ENCODE measurements around the gene LRP10.
"Not testable (repeated sequence)": the region's sequence is repeated elsewhere in the genome, so short reads cannot be mapped to it uniquely, and the experiment has no call there.

Gene LRP10

GRCh38 chr14:22890416-22890815, 18.9 kb downstream of the LRP10 start:
- DNase-seq, result no peak

GRCh38 chr14:22892488-22892887, 20.9 kb downstream of the LRP10 start:
- no peak for DNase-seq

- no peak for DNase-seq
Measured at GRCh38 chr14:22893706-22894105, 22.2 kb downstream of the LRP10 start.

- no peak for DNase-seq
Measured at GRCh38 chr14:22895402-22895801, 23.9 kb downstream of the LRP10 start.

- no peak for DNase-seq
Measured at GRCh38 chr14:22896356-22896755, 24.8 kb downstream of the LRP10 start.

GRCh38 chr14:22896760-22897159, 25.2 kb downstream of the LRP10 start:
- no peak for DNase-seq

GRCh38 chr14:22897357-22897756, 25.8 kb downstream of the LRP10 start:
- no peak for DNase-seq

- no peak for DNase-seq
Measured at GRCh38 chr14:22898302-22899090, 27.0 kb downstream of the LRP10 start.

- peak; percentile 51 for DNase-seq
Measured at GRCh38 chr14:22900081-22900799, 28.7 kb downstream of the LRP10 start.

- no peak for DNase-seq
Measured at GRCh38 chr14:22901799-22902198, 30.3 kb downstream of the LRP10 start.

- DNase-seq, result no peak
Measured at GRCh38 chr14:22903742-22904087, 32.2 kb downstream of the LRP10 start.

GRCh38 chr14:22905627-22906026, 34.1 kb downstream of the LRP10 start:
- no peak for DNase-seq

GRCh38 chr14:22906073-22906472, 34.5 kb downstream of the LRP10 start:
- DNase-seq, result no peak

- DNase-seq, result no peak
Measured at GRCh38 chr14:22907429-22907828, 35.9 kb downstream of the LRP10 start.

- no peak for DNase-seq
Measured at GRCh38 chr14:22908601-22909000, 37.1 kb downstream of the LRP10 start.

GRCh38 chr14:22910916-22911315, 39.4 kb downstream of the LRP10 start:
- no peak for DNase-seq

- DNase-seq, result not testable (repeated sequence)
Measured at GRCh38 chr14:22914836-22915235, 43.3 kb downstream of the LRP10 start.

- DNase-seq, result no peak
Measured at GRCh38 chr14:22915886-22916521, 44.5 kb downstream of the LRP10 start.

- peak; percentile 100 for DNase-seq
Measured at GRCh38 chr14:22918804-22919600, 47.5 kb downstream of the LRP10 start, which contains the start of gene RBM23. RBM23 (minus strand) TSS chr14:22919149.

GRCh38 chr14:22919601-22919921, 48.0 kb downstream of the LRP10 start:
- DNase-seq, result no peak

- no peak for DNase-seq
Measured at GRCh38 chr14:22920697-22921096, 49.2 kb downstream of the LRP10 start.

GRCh38 chr14:22922294-22922693, 50.8 kb downstream of the LRP10 start:
- DNase-seq, result no peak

GRCh38 chr14:22923746-22924145, 52.2 kb downstream of the LRP10 start:
- DNase-seq, result no peak

Measured in stimulated activated naive CD4-positive, alpha-beta T cell treated with Interleukin-2 at 50 U/mL for 16 hours (primary cell).